ENCODE data around the gene SUGP2. TPM values are rescaled to one million over a fixed set of nuclear protein-coding genes. Genes with fewer than 3 reads are reported as not detected.
"Not testable (repeated sequence)": the region's sequence is repeated elsewhere in the genome, so short reads cannot be mapped to it uniquely, and the experiment has no call there.

The SUGP2 gene
- total RNA-seq, 2 donors from 2014 or later: 109 to 127 TPM

- DNase-seq (no peak), ATAC-seq (no peak)
- Mint-ChIP-seq H3K4me3 (no peak overlapping the region), H3K4me1 (peaks cover 10% of the 10 kb centered on the region), H3K36me3 (ENCODE audit: low read depth) (no peaks in the 10 kb centered on the region), H3K27ac (no peak overlapping the region), H3K27me3 (peaks cover 5% of the 10 kb centered on the region)
- no peaks in the 10 kb centered on the region for H3K9me3 ChIP-seq (ENCODE audit: control insufficient read depth, low read length, poor library complexity, severe bottlenecking)
Measured at GRCh38 chr19:18964121-18964520, 69.2 kb downstream of the SUGP2 start.

GRCh38 chr19:18961767-18962620 lies 71.3 kb downstream of the SUGP2 start:
- no peak overlapping the region for H3K4me3 Mint-ChIP-seq

GRCh38 chr19:18960370-18960769 lies 72.9 kb downstream of the SUGP2 start:
- H3K27me3 Mint-ChIP-seq: peaks cover 5% of the 10 kb centered on the region
- H3K27ac Mint-ChIP-seq: no peak overlapping the region
- no peak for ATAC-seq

More at GRCh38 chr19:18961767-18962620, 71.3 kb downstream of the SUGP2 start:
- H3K4me1 Mint-ChIP-seq: peaks cover 10% of the 10 kb centered on the region
- H3K27me3 Mint-ChIP-seq: peaks cover 5% of the 10 kb centered on the region
- ATAC-seq (peak; percentile 49), DNase-seq (no peak)
- peak overlapping the region; percentile 49 for H3K27ac Mint-ChIP-seq
- H3K9me3 ChIP-seq (ENCODE audit: control insufficient read depth, low read length, poor library complexity, severe bottlenecking): no peaks in the 10 kb centered on the region
- no peaks in the 10 kb centered on the region for H3K36me3 Mint-ChIP-seq (ENCODE audit: low read depth)

GRCh38 chr19:18955042-18955441 lies 78.3 kb downstream of the SUGP2 start:
- Mint-ChIP-seq H3K27ac (no peak overlapping the region), H3K27me3 (no peaks in the 10 kb centered on the region), H3K4me3 (no peak overlapping the region), H3K4me1 (no peaks in the 10 kb centered on the region), H3K36me3 (ENCODE audit: low read depth) (no peaks in the 10 kb centered on the region)
- H3K9me3 ChIP-seq (ENCODE audit: control insufficient read depth, low read length, poor library complexity, severe bottlenecking): no peaks in the 10 kb centered on the region
- DNase-seq: no peak
- no peak for ATAC-seq

More at GRCh38 chr19:18960370-18960769, 72.9 kb downstream of the SUGP2 start:
- Mint-ChIP-seq H3K4me3 (no peak overlapping the region), H3K36me3 (ENCODE audit: low read depth) (no peaks in the 10 kb centered on the region), H3K4me1 (peaks cover 10% of the 10 kb centered on the region)
- no peaks in the 10 kb centered on the region for H3K9me3 ChIP-seq (ENCODE audit: control insufficient read depth, low read length, poor library complexity, severe bottlenecking)
- no peak for DNase-seq

- DNase-seq (no peak), ATAC-seq (no peak)
- Mint-ChIP-seq H3K4me3 (no peak overlapping the region), H3K36me3 (ENCODE audit: low read depth) (no peaks in the 10 kb centered on the region), H3K27me3 (no peaks in the 10 kb centered on the region), H3K27ac (no peak overlapping the region), H3K4me1 (peaks cover under 1% of the 10 kb centered on the region)
- no peaks in the 10 kb centered on the region for H3K9me3 ChIP-seq (ENCODE audit: control insufficient read depth, low read length, poor library complexity, severe bottlenecking)
Measured at GRCh38 chr19:18954094-18954493, 79.2 kb downstream of the SUGP2 start.

GRCh38 chr19:18952364-18953003 lies 80.8 kb downstream of the SUGP2 start:
- not testable (repeated sequence) for H3K4me3 Mint-ChIP-seq; ATAC-seq; H3K27me3 Mint-ChIP-seq; H3K27ac Mint-ChIP-seq; H3K4me1 Mint-ChIP-seq; DNase-seq; H3K9me3 ChIP-seq (ENCODE audit: control insufficient read depth, low read length, poor library complexity, severe bottlenecking); H3K36me3 Mint-ChIP-seq (ENCODE audit: low read depth)

- H3K27me3 Mint-ChIP-seq: no peaks in the 10 kb centered on the region
- H3K9me3 ChIP-seq (ENCODE audit: control insufficient read depth, low read length, poor library complexity, severe bottlenecking): no peaks in the 10 kb centered on the region
- H3K27ac Mint-ChIP-seq: no peak overlapping the region
- peak overlapping the region; percentile 57 for H3K4me3 Mint-ChIP-seq
- no peaks in the 10 kb centered on the region for H3K36me3 Mint-ChIP-seq (ENCODE audit: low read depth)
- ATAC-seq (no peak), DNase-seq (no peak)
- peaks cover 3% of the 10 kb centered on the region for H3K4me1 Mint-ChIP-seq
Measured at GRCh38 chr19:18951721-18952281, 81.5 kb downstream of the SUGP2 start.

- H3K4me3 Mint-ChIP-seq: no peak overlapping the region
- no peaks in the 10 kb centered on the region for H3K27me3 Mint-ChIP-seq
- H3K27ac Mint-ChIP-seq: no peak overlapping the region
- no peaks in the 10 kb centered on the region for H3K9me3 ChIP-seq (ENCODE audit: control insufficient read depth, low read length, poor library complexity, severe bottlenecking)
- no peaks in the 10 kb centered on the region for H3K36me3 Mint-ChIP-seq (ENCODE audit: low read depth)
- ATAC-seq (no peak), DNase-seq (no peak)
- peaks cover 8% of the 10 kb centered on the region for H3K4me1 Mint-ChIP-seq
Measured at GRCh38 chr19:18949858-18950257, 83.5 kb downstream of the SUGP2 start.

- no peak for ATAC-seq
- no peak for DNase-seq
- Mint-ChIP-seq H3K27ac (peak overlapping the region; percentile 67), H3K4me1 (peaks cover 8% of the 10 kb centered on the region), H3K4me3 (no peak overlapping the region), H3K36me3 (ENCODE audit: low read depth) (no peaks in the 10 kb centered on the region), H3K27me3 (no peaks in the 10 kb centered on the region)
- no peaks in the 10 kb centered on the region for H3K9me3 ChIP-seq (ENCODE audit: control insufficient read depth, low read length, poor library complexity, severe bottlenecking)
Measured at GRCh38 chr19:18948976-18949356, 84.4 kb downstream of the SUGP2 start.

- Mint-ChIP-seq H3K27me3 (no peaks in the 10 kb centered on the region), H3K4me3 (no peak overlapping the region), H3K4me1 (peaks cover 8% of the 10 kb centered on the region), H3K27ac (peak overlapping the region; percentile 67), H3K36me3 (ENCODE audit: low read depth) (no peaks in the 10 kb centered on the region)
- no peak for ATAC-seq
- H3K9me3 ChIP-seq (ENCODE audit: control insufficient read depth, low read length, poor library complexity, severe bottlenecking): no peaks in the 10 kb centered on the region
- no peak for DNase-seq
Measured at GRCh38 chr19:18948075-18948975, 85.0 kb downstream of the SUGP2 start.

- Mint-ChIP-seq H3K36me3 (ENCODE audit: low read depth) (no peaks in the 10 kb centered on the region), H3K27me3 (peaks cover 12% of the 10 kb centered on the region), H3K4me3 (peak overlapping the region; percentile 53), H3K27ac (peak overlapping the region; percentile 60), H3K4me1 (peaks cover 10% of the 10 kb centered on the region)
- ATAC-seq (peak; percentile 42), DNase-seq (no peak)
- H3K9me3 ChIP-seq (ENCODE audit: control insufficient read depth, low read length, poor library complexity, severe bottlenecking): no peaks in the 10 kb centered on the region
Measured at GRCh38 chr19:18946918-18947317, 86.4 kb downstream of the SUGP2 start.

GRCh38 chr19:18946335-18946734 lies 87.0 kb downstream of the SUGP2 start:
- peaks cover 12% of the 10 kb centered on the region for H3K4me1 Mint-ChIP-seq
- H3K36me3 Mint-ChIP-seq (ENCODE audit: low read depth): no peaks in the 10 kb centered on the region
- peaks cover 18% of the 10 kb centered on the region for H3K27me3 Mint-ChIP-seq
- H3K9me3 ChIP-seq (ENCODE audit: control insufficient read depth, low read length, poor library complexity, severe bottlenecking): no peaks in the 10 kb centered on the region
- ATAC-seq (no peak), DNase-seq (no peak)
- H3K27ac Mint-ChIP-seq: peak overlapping the region; percentile 60
- H3K4me3 Mint-ChIP-seq: peak overlapping the region; percentile 53

- no peak for ATAC-seq
- no peaks in the 10 kb centered on the region for H3K9me3 ChIP-seq (ENCODE audit: control insufficient read depth, low read length, poor library complexity, severe bottlenecking)
- Mint-ChIP-seq H3K4me3 (no peak overlapping the region), H3K4me1 (peaks cover 15% of the 10 kb centered on the region), H3K36me3 (ENCODE audit: low read depth) (no peaks in the 10 kb centered on the region), H3K27ac (no peak overlapping the region), H3K27me3 (peaks cover 19% of the 10 kb centered on the region)
- no peak for DNase-seq
Measured at GRCh38 chr19:18945297-18945696, 88.0 kb downstream of the SUGP2 start.

All from T-helper 17 cell (primary cell).